T-cell (primary cell): ENCODE measurements around the gene FUCA1. TPM values are rescaled to one million over a fixed set of nuclear protein-coding genes. Genes with fewer than 3 reads are reported as not detected.
"Not testable (repeated sequence)": the region's sequence is repeated elsewhere in the genome, so short reads cannot be mapped to it uniquely, and the experiment has no call there.

Experiments
- ATAC-seq, 4 experiments: fragments of 200-7000 bp in 3 of 4; fragments of 150-1000 bp in 1 of 4; cut with Tn5 transposase; replicated peaks in 1 of 4; 1 replicate in 3 of 4; 2 replicates in 1 of 4; pipeline ENCODE4 v1.10.0; 2021; ENCODE audit warnings: moderate library complexity in 3 of 4, mild to moderate bottlenecking in 2 of 4, moderate number of reproducible peaks in 1 of 4
- CTCF ChIA-PET, 2 donors: fragments of 300-600 bp; sonication (Branson Sonifier 250); formaldehyde crosslinking; loops; one replicate each; lab custom pipeline; 2022; ENCODE audit warnings: antibody characterized with exemption in 2 of 2; lab: Charles Lee
- POLR2A ChIA-PET, 2 donors: fragments of 300-600 bp; sonication (Branson Sonifier 250); formaldehyde crosslinking; loops; one replicate each; lab custom pipeline; 2022; ENCODE audit warnings: antibody characterized with exemption in 2 of 2; lab: Charles Lee
- DNase-seq, 35 experiments: peaks; one replicate each; pipeline versions ENCODE4 v3.0.0 to v3.0.0-alpha.2; 2013 to 2023
- H3K27ac ChIP-seq: one replicate; pipeline ENCODE4 v1.5.1; 2013; ENCODE audit warnings: low read length
- H3K27me3 ChIP-seq, 2 experiments: replicated peaks in 1 of 2; 1 replicate in 1 of 2; 2 replicates in 1 of 2; pipeline versions ENCODE4 v1.6.1 to v1.7.0; 2013; ENCODE audit warnings: low read length in 1 of 2, mixed read lengths in 1 of 2; ENCODE audit not compliant: control insufficient read depth in 2 of 2, insufficient read depth in 2 of 2; ENCODE audit errors: extremely low read depth in 1 of 2
- H3K36me3 ChIP-seq, 2 donors: 1 replicate in 1 of 2; 2 replicates in 1 of 2; pipeline versions ENCODE4 v1.6.1 to v1.7.0; 2013; ENCODE audit warnings: low read length in 1 of 2; ENCODE audit not compliant: control insufficient read depth in 2 of 2, insufficient read depth in 1 of 2; ENCODE audit errors: extremely low read depth in 1 of 2
- H3K4me1 ChIP-seq, 2 experiments: 1 replicate in 1 of 2; 2 replicates in 1 of 2; pipeline versions ENCODE4 v1.6.1 to v1.7.0; 2013; ENCODE audit warnings: low read length in 2 of 2, mixed read lengths in 1 of 2; ENCODE audit not compliant: insufficient read depth in 2 of 2, control insufficient read depth in 1 of 2; ENCODE audit errors: extremely low read depth in 1 of 2
- H3K4me3 ChIP-seq, 2 donors: 1 replicate in 1 of 2; 2 replicates in 1 of 2; pipeline versions ENCODE4 v1.5.1 to v1.7.0; 2013; ENCODE audit warnings: mild to moderate bottlenecking in 2 of 2, low read length in 1 of 2, moderate library complexity in 1 of 2; ENCODE audit not compliant: control insufficient read depth in 1 of 2; ENCODE audit errors: extremely low read depth in 1 of 2
- H3K9me3 ChIP-seq: 2 replicates; pipeline ENCODE4 v1.7.0; 2013
- H3K27ac Mint-ChIP-seq, 2 donors: one replicate each; pipeline ENCODE4 v1.8.0; 2020 to 2021; ENCODE audit warnings: mild to moderate bottlenecking in 2 of 2, mixed read lengths in 2 of 2
- H3K27me3 Mint-ChIP-seq, 2 donors: one replicate each; pipeline ENCODE4 v1.8.0; 2021 to 2022; ENCODE audit warnings: mixed read lengths in 2 of 2
- H3K36me3 Mint-ChIP-seq: one replicate; pipeline ENCODE4 v1.8.0; 2021; ENCODE audit warnings: mixed read lengths
- H3K4me1 Mint-ChIP-seq, 3 donors: one replicate each; pipeline ENCODE4 v1.8.0; 2020 to 2022; ENCODE audit warnings: mixed read lengths in 3 of 3, mild to moderate bottlenecking in 1 of 3
- H3K4me3 Mint-ChIP-seq, 3 donors: one replicate each; pipeline ENCODE4 v1.8.0; 2020 to 2022; ENCODE audit warnings: mild to moderate bottlenecking in 3 of 3, mixed read lengths in 3 of 3, moderate library complexity in 3 of 3
- H3K9me3 Mint-ChIP-seq, 3 donors: one replicate each; pipeline ENCODE4 v1.8.0; 2020 to 2022; ENCODE audit warnings: mixed read lengths in 3 of 3
- WGBS: methylation state at CpG from one replicate; pipeline ENCODE4 v1.1.5; 2013; ENCODE audit warnings: missing lambda C conversion rate; ENCODE audit not compliant: insufficient coverage; 5-methylcytosine and 5-hydroxymethylcytosine counted together
- total RNA-seq, 35 experiments: library from RNA in 6 of 35; stranded (reverse) in 6 of 35; fragments of 120-200 nt in 1 of 35; gene quantifications; one replicate each; pipeline versions ENCODE4 v1.2.1 to v1.2.4 and lab custom pipeline; 2013 to 2026

Gene FUCA1
- total RNA-seq, 5 donors from 2014 or later (not counting 1 experiment from before 2014, with no cell fraction given), result 5.6 to 11.5 (median 10.7) TPM

- H3K9me3 ChIP-seq, result no peaks in the 10 kb centered on the region
- H3K27ac ChIP-seq, result no peak overlapping the region
- no peaks in the 10 kb centered on the region for H3K4me1 ChIP-seq
- Mint-ChIP-seq H3K9me3 (peaks cover 0 to 7% (median 0%) of the 10 kb centered on the region in 3 donors), H3K27me3 (no peaks in the 10 kb centered on the region), H3K4me3 (no peak overlapping the region), H3K4me1 (peaks cover 0 to under 1% (median under 1%) of the 10 kb centered on the region in 3 donors), H3K27ac (no peak overlapping the region), H3K36me3 (peaks cover 26% of the 10 kb centered on the region)
- CTCF ChIA-PET, result no interaction called here
- H3K4me3 ChIP-seq, result no peak overlapping the region
- DNase-seq (no peak), ATAC-seq (no peak)
- peaks cover 11 to 20% of the 10 kb centered on the region in 2 donors for H3K36me3 ChIP-seq
- POLR2A ChIA-PET, result interaction anchor here in 1 of 2 donors (0.6 kb wide), 1 partner anchor 23 kb away, joined by 3 read pairs; no protein-coding TSS in a partner anchor
- H3K27me3 ChIP-seq, result no peaks in the 10 kb centered on the region
- no CpG with 5 or more reads among the region's 5 CpGs for WGBS
Observed at GRCh38 chr1:23843644-23844043, 24.4 kb downstream of the FUCA1 start.

- Mint-ChIP-seq H3K4me1 (peaks cover 5 to 12% (median 11%) of the 10 kb centered on the region in 3 donors), H3K27me3 (peaks cover 0 to 8% of the 10 kb centered on the region in 2 donors), H3K4me3 (peak overlapping the region; percentile 65 to 75 (median 71)), H3K36me3 (no peaks in the 10 kb centered on the region), H3K9me3 (no peaks in the 10 kb centered on the region), H3K27ac (peak overlapping the region in 1 of 2 donors; percentile 44)
- DNase-seq (peak; percentile 61 to 86 (median 75)), ATAC-seq (peak; percentile 100)
- CTCF ChIA-PET, result interaction anchor here in 1 of 2 donors (0.7 kb wide), 3 partner anchors 15 to 90 kb away, joined by 5 to 6 read pairs (median 5); no protein-coding TSS in a partner anchor
- H3K27ac ChIP-seq, result no peak overlapping the region
- H3K36me3 ChIP-seq, result no peaks in the 10 kb centered on the region
- H3K4me1 ChIP-seq, result peaks cover 0 to 8% of the 10 kb centered on the region in 2 experiments
- peak overlapping the region; percentile 36 to 39 for H3K4me3 ChIP-seq
- H3K27me3 ChIP-seq, result peaks cover 0 to 7% of the 10 kb centered on the region in 2 experiments
- 0% methylated on average over 4 of the region's 21 CpGs for WGBS
- no peaks in the 10 kb centered on the region for H3K9me3 ChIP-seq
- POLR2A ChIA-PET, result interaction anchor here in 1 of 2 donors (1.6 kb wide), 1 partner anchor 59 kb away, joined by 3 read pairs; no protein-coding TSS in a partner anchor
Observed at GRCh38 chr1:23838401-23838866, 29.7 kb downstream of the FUCA1 start.

- peak in 2 of 35 experiments; percentile 6 to 10 for DNase-seq
- POLR2A ChIA-PET, result interaction anchor here in 1 of 2 donors (1.6 kb wide), 1 partner anchor 58 kb away, joined by 3 read pairs; no protein-coding TSS in a partner anchor
- Mint-ChIP-seq H3K4me3 (peak overlapping the region; percentile 65 to 75 (median 71)), H3K9me3 (no peaks in the 10 kb centered on the region), H3K4me1 (peaks cover 5 to 12% (median 11%) of the 10 kb centered on the region in 3 donors), H3K27me3 (peaks cover 0 to 8% of the 10 kb centered on the region in 2 donors), H3K36me3 (no peaks in the 10 kb centered on the region), H3K27ac (peak overlapping the region in 1 of 2 donors; percentile 44)
- H3K27ac ChIP-seq, result no peak overlapping the region
- ATAC-seq, result no peak
- peaks cover 0 to 8% of the 10 kb centered on the region in 2 experiments for H3K4me1 ChIP-seq
- peaks cover 0 to 7% of the 10 kb centered on the region in 2 experiments for H3K27me3 ChIP-seq
- no peaks in the 10 kb centered on the region for H3K9me3 ChIP-seq
- WGBS, result no CpG with 5 or more reads among the region's 13 CpGs
- H3K36me3 ChIP-seq, result no peaks in the 10 kb centered on the region
- H3K4me3 ChIP-seq, result peak overlapping the region; percentile 36 to 39
- CTCF ChIA-PET, result no interaction called here
Observed at GRCh38 chr1:23837908-23838307, 30.2 kb downstream of the FUCA1 start.

- H3K4me3 Mint-ChIP-seq, result no peak overlapping the region
- Histone ChIP-seq H3K4me1 (peaks cover 0 to 8% of the 10 kb centered on the region in 2 experiments), H3K4me3 (no peak overlapping the region), H3K27me3 (peaks cover 0 to 7% of the 10 kb centered on the region in 2 experiments), H3K27ac (no peak overlapping the region), H3K9me3 (no peaks in the 10 kb centered on the region), H3K36me3 (no peaks in the 10 kb centered on the region)
- H3K4me1 Mint-ChIP-seq, result peaks cover 5 to 12% (median 11%) of the 10 kb centered on the region in 3 donors
- peaks cover 0 to 8% of the 10 kb centered on the region in 2 donors for H3K27me3 Mint-ChIP-seq
- no peaks in the 10 kb centered on the region for H3K36me3 Mint-ChIP-seq
- ATAC-seq (no peak), DNase-seq (no peak)
- ChIA-PET CTCF (no interaction called here), POLR2A (no interaction called here)
- WGBS, result no CpG with 5 or more reads among the region's 3 CpGs
- H3K27ac Mint-ChIP-seq, result no peak overlapping the region
- H3K9me3 Mint-ChIP-seq, result no peaks in the 10 kb centered on the region
Observed at GRCh38 chr1:23836037-23836436, 32.1 kb downstream of the FUCA1 start.

- H3K4me1 Mint-ChIP-seq, result peaks cover 5 to 12% (median 11%) of the 10 kb centered on the region in 3 donors
- H3K27ac Mint-ChIP-seq, H3K27ac ChIP-seq, H3K4me3 Mint-ChIP-seq, H3K4me1 ChIP-seq, H3K36me3 Mint-ChIP-seq, H3K9me3 Mint-ChIP-seq, H3K4me3 ChIP-seq, H3K27me3 ChIP-seq, CTCF ChIA-PET, ATAC-seq, H3K36me3 ChIP-seq, DNase-seq, H3K27me3 Mint-ChIP-seq, POLR2A ChIA-PET, H3K9me3 ChIP-seq: not testable (repeated sequence)
- WGBS, result 60% methylated on average over 1 of the region's 6 CpGs
Observed at GRCh38 chr1:23834156-23834555, 33.9 kb downstream of the FUCA1 start.

GRCh38 chr1:23827717-23828116 lies 40.4 kb downstream of the FUCA1 start:
- DNase-seq, result no peak
- Mint-ChIP-seq H3K9me3 (no peaks in the 10 kb centered on the region), H3K4me3 (no peak overlapping the region), H3K36me3 (no peaks in the 10 kb centered on the region), H3K27ac (no peak overlapping the region), H3K4me1 (peaks cover 22 to 27% (median 23%) of the 10 kb centered on the region in 3 donors), H3K27me3 (no peaks in the 10 kb centered on the region)
- H3K4me3 ChIP-seq, result no peak overlapping the region
- no peaks in the 10 kb centered on the region for H3K27me3 ChIP-seq
- H3K27ac ChIP-seq, result no peak overlapping the region
- ATAC-seq, result no peak
- WGBS, result no CpG with 5 or more reads among the region's 1 CpG
- H3K36me3 ChIP-seq, result no peaks in the 10 kb centered on the region
- POLR2A ChIA-PET, result no interaction called here
- peaks cover 5 to 13% of the 10 kb centered on the region in 2 experiments for H3K4me1 ChIP-seq
- CTCF ChIA-PET, result no interaction called here
- H3K9me3 ChIP-seq, result no peaks in the 10 kb centered on the region
